Activated gamma-delta T cell treated with Interleukin-2 at 50 U/mL for 16 hours (primary cell): ENCODE measurements around the gene TNFAIP8L3.
"Not testable (repeated sequence)": the region's sequence is repeated elsewhere in the genome, so short reads cannot be mapped to it uniquely, and the experiment has no call there.

ENCODE experiments used
- DNase-seq: peaks from one replicate; pipeline ENCODE4 v3.0.0-alpha.2; 2020

The TNFAIP8L3 gene

DNA sequence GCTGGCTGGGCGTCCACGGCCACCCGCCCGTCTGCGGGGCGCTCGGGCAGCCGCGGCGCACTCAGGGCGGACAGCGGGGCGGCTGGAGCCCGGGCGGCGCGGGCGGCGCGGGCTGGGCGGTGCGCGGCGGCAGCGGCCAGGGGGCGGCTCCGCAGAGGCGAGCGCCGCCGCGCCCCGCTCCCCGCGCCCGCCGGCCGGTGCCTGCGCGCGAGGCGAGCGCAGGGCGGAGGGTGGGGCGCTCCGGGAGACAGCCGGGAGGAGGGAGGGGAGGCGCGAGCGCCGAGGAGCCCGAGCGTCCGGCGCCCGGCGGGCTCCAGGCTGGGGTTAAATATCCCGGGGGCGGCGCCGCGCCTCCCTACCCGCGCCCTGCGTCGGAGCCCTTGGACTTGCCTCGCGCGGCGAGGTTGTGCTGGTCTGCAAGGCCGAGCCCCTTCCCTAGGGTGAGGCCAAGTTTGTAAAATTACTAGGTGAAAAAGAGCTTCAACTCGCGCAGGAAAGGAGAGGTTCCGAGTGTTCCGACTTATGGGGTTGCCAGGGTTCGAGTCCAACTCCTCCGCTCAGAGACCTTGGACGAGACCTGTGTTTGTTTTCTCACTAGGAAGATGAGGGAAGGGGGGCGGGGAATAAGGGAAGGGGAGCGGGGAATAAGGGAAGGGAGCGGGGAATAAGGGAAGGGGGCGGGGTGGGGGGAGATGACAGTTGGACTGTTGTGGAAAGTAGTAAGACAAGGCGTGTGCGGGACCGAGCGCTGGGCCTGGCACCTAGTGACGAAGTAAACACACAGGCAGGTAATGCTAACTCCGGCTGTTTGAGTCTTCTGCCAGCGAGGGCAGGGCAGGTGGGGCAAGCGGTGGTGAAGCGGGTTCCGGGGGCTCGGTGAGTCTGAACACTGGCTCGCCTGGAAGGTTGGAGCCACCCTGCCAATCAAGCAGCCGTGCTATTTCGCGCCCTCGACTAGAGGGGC, at the start of gene TNFAIP8L3:
TSS of gene TNFAIP8L3 (minus strand) at position 301 of the 964 bp plus-strand sequence. CDS start 311 bp downstream, outside the sequence.
- no peak for DNase-seq

- no peak for DNase-seq
These were observed 49.4 kb upstream of the TNFAIP8L3 start for GRCh38 chr15:51144021-51144532.

- not testable (repeated sequence) for DNase-seq
These were observed 45.6 kb upstream of the TNFAIP8L3 start for GRCh38 chr15:51140347-51140746.

DNA sequence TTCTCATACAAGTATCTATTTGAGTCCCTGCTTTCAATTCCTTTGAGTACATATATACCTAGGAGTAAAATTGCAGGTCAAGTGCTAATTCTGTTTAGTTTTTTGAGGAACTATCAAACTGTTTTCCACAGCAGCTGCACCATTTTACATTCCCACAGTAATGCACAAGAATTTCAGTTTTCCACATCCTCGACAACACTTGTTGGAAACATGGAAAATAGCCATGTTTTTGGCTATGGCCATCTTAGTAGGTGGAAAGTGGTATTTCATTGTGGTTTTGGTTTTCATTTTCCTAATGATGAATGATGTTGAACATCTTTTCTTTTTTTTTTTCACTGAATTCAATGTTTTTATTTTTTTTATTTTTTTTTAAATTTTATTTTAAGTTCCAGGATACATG, 44.4 kb upstream of the TNFAIP8L3 start:
- DNase-seq: no peak

GRCh38 chr15:51137880-51138430, 43.2 kb upstream of the TNFAIP8L3 start:
- DNase-seq: no peak

DNA sequence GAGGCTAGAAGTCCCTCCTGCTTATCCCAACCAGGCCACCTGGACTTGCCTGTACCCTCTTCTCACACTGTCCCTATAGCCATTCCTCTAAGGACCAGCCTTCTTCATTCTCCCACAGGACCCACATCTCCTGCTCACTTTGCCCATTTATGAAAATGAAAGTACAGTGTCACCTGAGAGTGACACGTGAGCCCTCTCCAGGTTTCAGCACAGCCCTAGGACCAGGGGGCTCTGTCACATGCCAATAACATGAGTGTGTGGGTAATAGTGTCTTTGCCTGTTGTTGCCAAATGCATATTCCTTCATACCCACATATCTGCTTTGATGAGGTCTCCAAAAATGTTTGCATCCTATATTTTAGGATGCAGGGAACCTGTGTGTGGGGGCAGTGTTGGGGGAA, 42.3 kb upstream of the TNFAIP8L3 start:
- DNase-seq: no peak

DNA sequence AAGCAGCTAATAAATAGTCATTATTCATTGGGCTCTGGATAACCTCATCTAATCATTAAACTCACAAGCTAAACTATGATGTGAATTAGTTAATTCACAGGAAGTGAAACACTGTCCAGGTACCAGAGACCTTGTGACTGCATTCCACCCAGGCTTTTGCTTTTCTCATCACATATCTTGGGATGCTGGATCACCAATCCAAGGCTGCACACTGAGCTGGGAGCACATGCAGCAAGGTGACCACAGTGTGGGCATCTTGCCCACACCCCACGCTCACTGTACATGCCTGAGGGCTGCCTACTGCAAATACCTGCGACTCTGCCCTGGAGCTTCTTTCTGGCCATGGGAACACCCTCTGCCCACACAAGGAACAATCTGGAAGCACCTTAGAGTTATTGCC, 40.6 kb upstream of the TNFAIP8L3 start:
- DNase-seq: no peak

- no peak for DNase-seq
These were observed 39.9 kb upstream of the TNFAIP8L3 start for GRCh38 chr15:51134416-51135199.

- no peak for DNase-seq
These were observed 38.5 kb upstream of the TNFAIP8L3 start for GRCh38 chr15:51133140-51133765.

GRCh38 chr15:51132384-51133139, 37.9 kb upstream of the TNFAIP8L3 start:
- DNase-seq: no peak

GRCh38 chr15:51131596-51132290, 37.0 kb upstream of the TNFAIP8L3 start:
- no peak for DNase-seq

DNA sequence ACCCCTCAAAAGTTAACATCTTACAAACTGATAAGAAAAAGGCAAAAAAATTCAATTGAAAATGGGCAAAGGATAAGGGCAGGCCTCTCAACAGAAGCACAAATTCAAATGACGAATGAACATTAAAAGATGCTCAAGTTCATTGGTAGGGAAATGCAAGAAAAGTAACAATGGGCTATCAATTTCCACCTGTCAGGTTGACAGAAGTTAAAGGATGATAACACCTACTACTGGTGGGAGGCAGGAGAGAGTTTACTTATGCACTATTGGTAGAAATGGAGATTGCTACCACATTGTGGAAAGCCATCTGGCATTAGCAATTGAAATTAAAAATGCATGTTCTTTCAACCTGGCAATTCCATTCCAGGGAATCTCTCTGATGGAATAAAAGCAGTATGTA, 35.6 kb upstream of the TNFAIP8L3 start:
- DNase-seq: no peak

DNA sequence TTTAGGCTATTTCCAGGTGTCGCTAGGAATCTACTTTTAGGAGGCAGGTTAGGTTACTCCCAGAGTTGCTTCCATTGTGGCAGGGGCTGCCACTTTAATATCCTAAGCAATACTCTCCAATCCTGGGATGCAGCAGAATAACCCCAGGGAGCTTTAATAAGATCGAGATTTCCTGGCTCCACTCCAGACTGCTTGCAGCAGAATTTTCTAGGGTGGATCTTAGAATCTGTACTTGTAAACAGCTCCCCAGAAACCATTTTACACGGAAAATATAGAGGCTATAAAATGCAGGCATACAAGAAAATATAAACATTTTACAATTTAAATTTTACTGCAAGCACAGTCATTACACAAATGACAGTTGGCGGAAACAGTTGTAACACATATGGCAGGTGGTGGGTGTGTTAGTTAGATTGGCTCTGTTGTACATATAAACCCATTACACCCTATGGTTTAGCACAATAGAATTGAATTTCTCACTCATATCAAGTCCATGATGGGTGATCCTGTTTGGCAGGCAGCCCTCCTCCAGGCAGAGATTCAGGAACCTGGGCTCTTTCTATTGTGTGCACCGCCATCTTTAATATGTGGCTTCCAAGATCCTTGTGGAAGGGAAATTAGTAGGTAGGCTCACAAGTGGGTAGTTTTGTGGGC, 35.0 kb upstream of the TNFAIP8L3 start:
- DNase-seq: no peak

- no peak for DNase-seq
These were observed 34.0 kb upstream of the TNFAIP8L3 start for GRCh38 chr15:51128701-51129100.

- DNase-seq: no peak
These were observed 32.1 kb upstream of the TNFAIP8L3 start for GRCh38 chr15:51126842-51127241.

DNA sequence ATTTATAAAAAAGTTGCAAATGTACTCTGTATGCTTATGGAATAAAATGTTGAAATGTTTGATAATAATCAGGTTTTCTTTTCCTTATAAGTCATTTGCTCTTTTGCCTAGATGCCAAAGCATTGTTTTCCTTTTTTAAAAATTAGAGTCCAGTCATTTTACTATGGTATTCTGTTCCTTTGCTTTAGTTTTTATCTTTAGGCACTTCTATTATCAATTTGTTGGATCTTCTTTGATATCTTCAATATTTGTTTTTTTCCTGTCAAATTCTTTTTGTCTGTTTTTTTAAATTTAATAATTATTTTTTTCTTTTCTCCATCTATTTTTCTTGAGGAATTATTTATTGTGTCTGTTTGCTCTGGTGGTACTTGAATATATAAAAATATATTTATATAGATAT, 28.3 kb upstream of the TNFAIP8L3 start:
- not testable (repeated sequence) for DNase-seq

GRCh38 chr15:51121631-51122225, 27.0 kb upstream of the TNFAIP8L3 start:
- no peak for DNase-seq

- no peak for DNase-seq
These were observed 26.4 kb upstream of the TNFAIP8L3 start for GRCh38 chr15:51121118-51121517.

- DNase-seq: no peak
These were observed 24.4 kb upstream of the TNFAIP8L3 start for GRCh38 chr15:51119120-51119519.

DNA sequence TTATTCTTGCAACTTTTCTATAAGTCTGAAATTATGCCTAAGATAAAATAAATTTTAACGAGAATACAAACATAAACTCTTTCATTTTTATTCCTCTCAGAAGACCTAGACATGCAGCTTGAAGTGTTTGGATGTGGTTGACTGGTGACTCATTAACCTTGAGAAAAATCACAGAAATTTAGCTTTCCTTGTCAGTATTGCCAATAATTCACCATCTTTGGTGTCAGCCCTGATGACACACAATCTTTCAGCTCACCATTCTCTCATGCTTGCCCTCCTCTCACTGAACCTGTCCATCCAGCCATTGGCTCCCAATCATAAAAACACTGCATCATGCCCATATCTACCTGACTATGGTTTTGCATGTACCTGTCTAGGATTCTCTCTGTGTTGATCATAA, 22.6 kb upstream of the TNFAIP8L3 start:
- DNase-seq: no peak
